Measurements from ENCODE around the gene MGAM2.

Gene MGAM2

DNA sequence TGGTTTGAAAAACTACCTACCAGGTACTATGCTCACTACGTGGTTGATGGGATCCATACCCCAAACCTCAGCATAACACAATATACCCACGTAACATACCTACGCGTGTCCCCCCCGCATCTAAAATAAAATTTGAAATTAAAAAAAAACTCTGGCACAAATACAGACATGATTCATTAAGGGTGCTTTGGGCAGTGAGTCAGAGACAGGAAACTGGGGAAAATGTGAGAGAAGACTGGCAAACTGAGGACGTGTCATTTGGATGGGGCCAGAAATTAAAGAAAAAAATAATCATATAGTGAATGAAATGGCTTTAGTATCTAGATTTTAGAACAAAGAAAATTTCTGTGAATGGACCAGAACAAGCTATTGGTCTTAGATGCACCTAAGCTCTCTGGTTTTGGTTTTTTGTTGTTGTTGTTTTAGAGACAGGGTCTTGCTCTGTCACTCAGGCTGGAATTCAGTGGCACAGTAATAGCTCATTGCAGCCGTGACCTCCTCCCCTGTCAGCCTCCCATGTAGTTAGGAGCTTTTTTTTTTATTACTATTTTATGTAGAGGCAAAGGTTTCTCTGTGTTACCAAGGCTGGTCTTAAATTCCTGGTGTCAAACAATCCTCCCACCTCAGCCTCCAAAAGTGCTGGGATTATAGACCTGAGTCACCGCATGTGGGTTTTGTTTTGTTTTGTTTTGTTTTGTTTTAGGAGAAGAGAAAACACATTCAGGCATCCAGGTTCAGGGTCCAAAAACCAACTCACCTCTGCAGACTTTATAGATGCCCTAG, 152.3 kb downstream of the MGAM2 start:
- FAIRE-seq (peak; percentile 30), DNase-seq (ENCODE audit: low spot score) (no peak)

Data from RCC 7860 (cell line).